Thyroid gland (tissue), 4 donors: Measurements from ENCODE around the gene NALF2.

Experiments used
- POLR2A ChIP-seq, 2 donors: fragments of 450-650 bp; IDR thresholded peaks; one replicate each; pipeline ENCODE4 v1.6.1; 2017; ENCODE audit warnings: antibody characterized with exemption in 2 of 2, mild to moderate bottlenecking in 2 of 2, moderate library complexity in 1 of 2
- TF ChIP-seq, protein P1 (sequence below), 6 experiments: fragments of 200-600 bp in 3 of 6; fragments of 450-650 bp in 3 of 6; sonication (generic) in 3 of 6; IDR thresholded peaks; one replicate each; pipeline ENCODE4 v1.5.1; 2016 to 2019; ENCODE audit warnings: antibody characterized with exemption in 6 of 6, mild to moderate bottlenecking in 2 of 6, inconsistent platforms in 1 of 6, moderate library complexity in 1 of 6

DNA sequence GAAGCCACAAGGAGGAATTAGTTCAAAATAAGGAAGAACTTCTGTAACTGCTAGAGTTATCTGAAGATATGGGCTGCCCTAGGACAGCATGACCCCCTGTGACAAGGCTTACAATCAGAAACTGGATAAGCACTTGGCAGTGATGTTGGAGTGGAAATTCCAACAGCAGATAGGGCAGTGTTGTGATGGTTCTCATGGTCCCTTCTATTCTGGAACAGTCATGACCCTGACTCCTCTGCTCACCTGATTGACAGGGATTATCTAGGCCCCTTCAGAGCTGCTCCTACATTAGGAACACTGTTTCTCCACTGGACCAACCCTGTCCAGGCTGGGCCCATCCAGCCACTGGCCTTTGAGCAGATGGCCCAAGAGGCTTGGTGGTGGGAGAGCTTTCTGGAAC lies 17.9 kb downstream of the NALF2 start:
- TF ChIP-seq, protein P1, sequence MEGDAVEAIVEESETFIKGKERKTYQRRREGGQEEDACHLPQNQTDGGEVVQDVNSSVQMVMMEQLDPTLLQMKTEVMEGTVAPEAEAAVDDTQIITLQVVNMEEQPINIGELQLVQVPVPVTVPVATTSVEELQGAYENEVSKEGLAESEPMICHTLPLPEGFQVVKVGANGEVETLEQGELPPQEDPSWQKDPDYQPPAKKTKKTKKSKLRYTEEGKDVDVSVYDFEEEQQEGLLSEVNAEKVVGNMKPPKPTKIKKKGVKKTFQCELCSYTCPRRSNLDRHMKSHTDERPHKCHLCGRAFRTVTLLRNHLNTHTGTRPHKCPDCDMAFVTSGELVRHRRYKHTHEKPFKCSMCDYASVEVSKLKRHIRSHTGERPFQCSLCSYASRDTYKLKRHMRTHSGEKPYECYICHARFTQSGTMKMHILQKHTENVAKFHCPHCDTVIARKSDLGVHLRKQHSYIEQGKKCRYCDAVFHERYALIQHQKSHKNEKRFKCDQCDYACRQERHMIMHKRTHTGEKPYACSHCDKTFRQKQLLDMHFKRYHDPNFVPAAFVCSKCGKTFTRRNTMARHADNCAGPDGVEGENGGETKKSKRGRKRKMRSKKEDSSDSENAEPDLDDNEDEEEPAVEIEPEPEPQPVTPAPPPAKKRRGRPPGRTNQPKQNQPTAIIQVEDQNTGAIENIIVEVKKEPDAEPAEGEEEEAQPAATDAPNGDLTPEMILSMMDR (IDR thresholded peaks at IDR 0.05): no peak
- no peak for TF ChIP-seq POLR2A (IDR thresholded peaks at IDR 0.05)
